Skeletal muscle tissue (tissue), 4 donors: ENCODE results near the gene MAPKAP1. TPM values are rescaled to one million over a fixed set of nuclear protein-coding genes. Genes with fewer than 3 reads are reported as not detected.
"Not testable (repeated sequence)": the region's sequence is repeated elsewhere in the genome, so short reads cannot be mapped to it uniquely, and the experiment has no call there.

ENCODE experiments used
- H3K27ac ChIP-seq: one replicate; pipeline ENCODE4 v1.7.0; 2013; ENCODE audit warnings: mild to moderate bottlenecking, low read depth, low read length, inconsistent platforms
- H3K27me3 ChIP-seq, 3 donors: one replicate each; pipeline ENCODE4 v1.7.0; 2013; ENCODE audit warnings: low read length in 3 of 3; ENCODE audit not compliant: control insufficient read depth in 3 of 3, insufficient read depth in 3 of 3
- H3K36me3 ChIP-seq, 3 donors: one replicate each; pipeline ENCODE4 v1.7.0; 2013; ENCODE audit warnings: low read length in 3 of 3; ENCODE audit not compliant: control insufficient read depth in 3 of 3, insufficient read depth in 3 of 3
- H3K4me1 ChIP-seq, 3 donors: one replicate each; pipeline ENCODE4 v1.7.0; 2013; ENCODE audit warnings: low read length in 3 of 3, mild to moderate bottlenecking in 3 of 3; ENCODE audit not compliant: control insufficient read depth in 3 of 3, insufficient read depth in 3 of 3
- H3K4me3 ChIP-seq, 3 donors: one replicate each; pipeline ENCODE4 v1.7.0; 2013; ENCODE audit warnings: low read length in 3 of 3
- H3K9ac ChIP-seq, 3 donors: one replicate each; pipeline ENCODE4 v1.7.0; 2013; ENCODE audit warnings: low read length in 3 of 3, mild to moderate bottlenecking in 3 of 3, moderate library complexity in 2 of 3, low read depth in 1 of 3
- H3K9me3 ChIP-seq, 3 donors: one replicate each; pipeline ENCODE4 v1.7.0; 2013; ENCODE audit warnings: low read length in 3 of 3; ENCODE audit not compliant: control insufficient read depth in 3 of 3
- total RNA-seq: library from RNA; depleted of rRNA; stranded (reverse); fragments of >200 nt; gene quantifications from one replicate; pipeline ENCODE4 v1.2.3, GENCODE V29; 2014
- donor health status: Osteomylitis.

Gene MAPKAP1
- total RNA-seq, 1 donor from 2014 or later, result 44.9 TPM

DNA sequence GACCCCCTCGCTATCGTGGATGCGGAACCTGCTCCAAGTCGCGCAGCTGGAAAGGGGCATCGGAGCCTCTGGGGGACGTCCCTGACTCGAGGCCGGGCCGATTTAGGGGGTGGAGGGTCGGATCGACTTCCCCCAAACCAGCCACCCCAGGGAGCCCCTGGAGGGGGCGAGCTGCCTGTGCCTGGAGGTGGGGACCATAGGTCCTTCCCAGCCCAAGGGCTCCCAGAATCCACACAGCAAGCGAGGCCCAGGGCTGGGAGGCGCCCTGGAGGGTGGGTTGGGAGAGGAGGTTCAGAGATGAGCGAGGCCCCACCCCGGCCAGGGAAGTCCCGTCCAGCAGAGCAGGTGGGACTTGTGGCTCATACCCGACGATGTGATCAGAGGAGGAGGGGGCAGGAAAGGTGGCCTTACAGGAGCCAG, 297.8 kb downstream of the MAPKAP1 start:
- H3K9me3 ChIP-seq, result no peaks in the 10 kb centered on the region
- H3K4me3 ChIP-seq, result no peak overlapping the region
- no peaks in the 10 kb centered on the region for H3K36me3 ChIP-seq
- peaks cover 0 to 9% (median 4%) of the 10 kb centered on the region in 3 donors for H3K4me1 ChIP-seq
- peaks cover 13 to 35% (median 24%) of the 10 kb centered on the region in 3 donors for H3K27me3 ChIP-seq
- no peak overlapping the region for H3K9ac ChIP-seq
- no peak overlapping the region for H3K27ac ChIP-seq

DNA sequence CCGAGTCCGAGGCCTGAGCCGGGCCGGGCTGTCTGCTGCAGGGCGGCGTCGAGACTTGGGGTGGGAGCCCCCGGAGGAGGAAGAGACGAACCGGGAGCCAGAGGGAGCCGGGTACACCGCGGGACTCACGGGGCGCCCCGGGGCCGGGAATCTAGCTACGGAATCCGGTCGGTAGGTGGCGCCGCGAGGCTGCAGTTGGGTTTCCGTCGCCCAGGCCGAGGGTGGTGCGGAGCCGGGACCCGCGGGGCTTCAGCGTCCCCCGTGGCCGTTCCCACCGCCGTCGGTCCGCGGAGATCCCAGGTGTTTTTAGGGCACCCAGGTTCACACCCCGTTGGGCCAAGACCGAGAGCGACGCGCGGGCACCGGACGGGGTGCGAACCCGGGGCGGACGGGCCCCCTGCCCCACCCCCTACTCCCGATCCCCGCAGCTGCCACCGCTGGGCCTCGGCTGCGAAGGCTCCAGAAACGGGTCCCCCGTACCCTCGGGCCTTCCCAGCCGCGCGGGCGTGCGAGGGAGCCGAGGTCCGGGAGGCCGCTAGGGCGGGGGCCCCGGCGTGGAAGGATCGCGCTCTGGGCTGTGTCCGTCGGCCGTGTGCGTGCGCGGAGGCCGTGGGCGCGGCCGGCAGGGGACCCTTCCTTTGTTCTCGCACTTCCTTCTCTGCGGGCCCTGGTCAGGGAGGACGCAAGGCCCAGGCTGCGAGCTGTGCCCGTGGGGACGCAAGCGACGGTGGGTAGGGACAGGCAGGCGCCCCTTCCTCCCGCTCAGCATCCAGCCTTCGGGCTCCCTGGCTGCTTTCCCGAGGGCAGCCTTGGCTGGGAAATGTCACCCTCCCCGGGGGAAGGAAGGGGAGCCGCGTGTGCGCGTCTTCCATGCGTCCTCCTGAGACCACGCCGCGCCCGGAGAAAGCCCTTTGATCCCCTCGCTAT, 298.8 kb downstream of the MAPKAP1 start:
- Histone ChIP-seq H3K4me3 (peak overlapping the region; percentile 51 to 70 (median 58)), H3K27ac (no peak overlapping the region), H3K36me3 (no peaks in the 10 kb centered on the region), H3K4me1 (peaks cover 0 to 9% (median 4%) of the 10 kb centered on the region in 3 donors), H3K9me3 (no peaks in the 10 kb centered on the region), H3K27me3 (peaks cover 13 to 35% (median 24%) of the 10 kb centered on the region in 3 donors), H3K9ac (peak overlapping the region in 2 of 3 donors; percentile 50 to 60)

DNA sequence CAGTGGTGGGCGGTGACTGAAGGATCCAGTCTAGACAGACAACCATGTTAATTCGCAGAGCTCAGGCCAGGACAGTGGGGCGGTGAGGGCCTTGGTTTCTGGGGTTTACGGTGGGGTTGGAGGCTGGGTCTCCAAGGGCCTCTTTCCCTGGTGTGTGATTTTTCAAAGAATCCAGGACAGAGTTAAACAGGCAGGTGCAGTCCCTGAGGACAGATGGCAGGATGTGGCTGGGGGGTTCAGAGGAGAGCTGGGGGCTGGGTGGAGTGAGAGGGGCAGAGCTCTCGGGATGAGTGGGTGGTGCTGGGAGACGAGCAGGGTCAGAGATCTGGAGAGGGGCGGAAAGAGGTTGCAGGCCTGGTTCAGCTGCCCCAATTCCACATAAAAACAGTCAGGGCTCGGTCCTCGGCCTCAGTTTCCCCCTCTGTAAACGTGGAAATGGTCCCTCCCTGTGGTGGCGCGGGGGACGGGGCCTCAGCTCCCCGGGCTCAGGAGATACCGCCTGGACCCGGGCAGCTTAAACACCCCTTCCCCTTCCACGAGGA, 299.5 kb downstream of the MAPKAP1 start:
- H3K9ac ChIP-seq, result peak overlapping the region in 2 of 3 donors; percentile 50 to 60
- H3K27ac ChIP-seq, result no peak overlapping the region
- H3K36me3 ChIP-seq, result no peaks in the 10 kb centered on the region
- peaks cover 0 to 9% (median 4%) of the 10 kb centered on the region in 3 donors for H3K4me1 ChIP-seq
- peak overlapping the region in 2 of 3 donors; percentile 58 to 70 for H3K4me3 ChIP-seq
- peaks cover 13 to 35% (median 24%) of the 10 kb centered on the region in 3 donors for H3K27me3 ChIP-seq
- H3K9me3 ChIP-seq, result no peaks in the 10 kb centered on the region

DNA sequence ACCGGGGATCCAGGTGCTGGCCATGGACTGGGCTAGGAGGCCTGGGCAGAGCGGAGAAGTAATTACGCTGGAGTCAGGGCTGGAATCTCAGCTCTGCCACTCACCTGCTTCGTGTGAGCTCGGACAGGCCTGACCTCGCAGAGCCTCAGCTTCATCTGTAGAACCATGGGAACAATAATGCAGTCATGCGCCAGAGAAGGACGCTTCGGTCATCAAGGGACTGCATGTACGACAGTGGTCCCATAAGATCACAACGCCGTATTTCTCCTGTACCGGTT, 300.3 kb downstream of the MAPKAP1 start:
- Histone ChIP-seq H3K36me3 (no peaks in the 10 kb centered on the region), H3K9me3 (no peaks in the 10 kb centered on the region), H3K27me3 (peaks cover 13 to 35% (median 23%) of the 10 kb centered on the region in 3 donors), H3K4me3 (no peak overlapping the region), H3K27ac (no peak overlapping the region), H3K9ac (no peak overlapping the region), H3K4me1 (peaks cover 0 to 9% (median 4%) of the 10 kb centered on the region in 3 donors)

DNA sequence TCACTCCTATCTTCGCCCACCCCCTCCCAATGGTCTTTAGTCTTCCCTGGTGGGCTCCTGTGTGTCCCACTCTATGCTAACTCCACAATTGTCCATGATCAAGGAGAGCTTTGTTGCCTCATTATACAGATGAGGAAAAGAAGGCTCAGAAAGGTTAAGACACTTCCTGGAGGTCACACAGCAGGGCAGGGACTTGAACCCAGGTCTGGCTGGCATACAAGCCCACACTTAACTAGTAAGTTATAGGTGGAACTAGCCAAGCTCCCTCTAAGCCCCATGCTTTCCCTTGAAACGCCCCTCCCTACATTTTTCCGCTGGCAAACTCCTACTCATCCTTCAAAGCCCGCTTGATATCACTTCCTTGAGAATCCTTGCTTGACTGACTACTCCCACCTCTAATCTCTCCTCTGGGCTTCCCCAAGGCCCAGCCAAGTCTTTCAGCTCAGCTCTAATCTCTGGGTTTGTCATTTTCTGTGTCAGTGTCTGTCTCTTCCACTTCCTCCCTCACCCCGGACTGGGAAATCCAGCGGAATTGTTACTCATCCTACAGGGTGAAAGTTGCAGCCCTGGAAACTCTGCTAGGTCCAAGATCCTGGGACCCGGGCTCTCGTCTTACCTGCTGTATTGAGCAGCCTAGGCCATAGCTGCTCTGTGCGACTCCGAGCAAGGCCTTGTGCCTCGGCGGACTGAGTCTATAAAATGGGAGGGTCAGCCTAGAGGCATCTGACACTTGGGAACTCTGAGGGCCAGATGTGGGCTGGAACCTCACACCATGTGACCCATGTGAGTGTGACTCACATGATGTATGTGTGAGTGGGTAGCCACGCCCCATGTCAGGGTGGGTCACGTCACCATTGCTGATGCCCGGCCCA, 300.8 kb downstream of the MAPKAP1 start:
- Histone ChIP-seq H3K4me3 (no peak overlapping the region), H3K4me1 (peaks cover 0 to 9% (median 4%) of the 10 kb centered on the region in 3 donors), H3K27ac (no peak overlapping the region), H3K36me3 (no peaks in the 10 kb centered on the region), H3K9me3 (no peaks in the 10 kb centered on the region), H3K27me3 (peaks cover 13 to 34% (median 18%) of the 10 kb centered on the region in 3 donors), H3K9ac (no peak overlapping the region)

DNA sequence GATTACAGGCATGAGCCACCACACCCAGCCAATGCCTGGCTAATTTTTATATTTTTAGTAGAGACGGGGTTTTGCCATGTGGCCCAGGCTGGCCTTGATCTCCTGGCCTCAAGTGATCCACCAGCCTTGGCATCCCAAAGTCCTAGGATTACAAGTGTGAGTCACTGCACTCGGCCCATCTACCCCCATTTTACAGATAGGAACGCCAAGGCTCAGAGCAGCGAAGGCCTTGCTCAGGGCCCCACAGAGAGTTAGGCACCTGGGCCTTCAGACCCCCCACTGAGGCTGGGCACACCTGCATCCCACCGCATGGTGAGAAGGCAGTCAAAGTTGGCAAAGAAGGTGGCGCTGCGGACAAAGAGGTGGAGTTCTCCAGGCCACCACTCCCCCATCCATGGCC, 302.3 kb downstream of the MAPKAP1 start:
- no peaks in the 10 kb centered on the region for H3K9me3 ChIP-seq
- no peak overlapping the region for H3K9ac ChIP-seq
- peaks cover 4 to 23% (median 7%) of the 10 kb centered on the region in 3 donors for H3K27me3 ChIP-seq
- H3K27ac ChIP-seq, result no peak overlapping the region
- H3K4me1 ChIP-seq, result peaks cover 0 to 7% (median 4%) of the 10 kb centered on the region in 3 donors
- H3K4me3 ChIP-seq, result no peak overlapping the region
- no peaks in the 10 kb centered on the region for H3K36me3 ChIP-seq

DNA sequence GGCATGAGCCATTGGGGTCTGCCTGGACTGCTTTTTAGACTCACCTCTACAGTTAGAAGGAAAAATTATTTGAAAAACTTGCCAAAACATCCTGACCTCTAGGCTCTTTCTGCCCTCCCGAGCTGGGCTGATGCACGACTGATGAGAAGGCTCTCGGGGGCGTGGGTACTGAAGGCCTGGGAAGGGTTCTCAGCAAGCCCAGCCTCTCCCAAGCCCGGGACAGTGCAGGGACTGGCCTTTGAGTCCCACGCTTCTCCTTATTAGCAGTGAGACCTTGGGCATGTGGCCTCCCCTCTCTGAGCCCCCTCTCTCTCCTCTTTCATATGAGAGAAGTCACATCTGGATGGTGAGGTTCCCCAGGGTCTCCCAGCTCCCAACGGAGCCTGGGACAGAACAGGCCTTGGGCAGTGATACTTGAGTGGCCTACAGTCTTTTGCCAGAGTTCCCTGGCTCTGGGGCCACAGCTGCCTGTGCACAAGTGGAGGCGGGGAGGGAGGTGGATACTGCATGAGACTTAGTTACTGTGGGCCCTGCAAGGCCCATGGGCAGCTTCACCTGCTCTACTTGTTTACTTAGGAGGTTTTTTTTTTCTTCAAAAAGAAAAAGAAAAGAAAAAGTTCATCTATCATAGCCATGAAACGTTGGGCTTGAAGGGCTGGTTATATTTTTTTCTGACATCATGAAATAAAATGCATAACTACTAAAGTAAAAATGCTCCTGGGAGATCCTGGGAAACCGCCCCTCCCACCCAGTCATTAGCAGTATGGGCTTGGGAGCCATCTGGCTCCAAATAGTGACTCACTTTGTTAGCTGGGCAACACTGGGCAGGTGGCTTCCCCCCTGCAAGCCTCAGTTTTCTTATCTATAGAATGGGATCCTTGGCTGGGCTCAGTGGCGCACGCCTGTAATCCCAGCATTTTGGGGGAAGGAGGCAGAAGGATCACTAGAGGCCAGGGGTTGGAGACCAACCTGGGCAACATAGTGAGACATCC, 306.0 kb downstream of the MAPKAP1 start:
- no peak overlapping the region for H3K27ac ChIP-seq
- no peaks in the 10 kb centered on the region for H3K9me3 ChIP-seq
- H3K36me3 ChIP-seq, result no peaks in the 10 kb centered on the region
- no peaks in the 10 kb centered on the region for H3K4me1 ChIP-seq
- no peak overlapping the region for H3K9ac ChIP-seq
- no peak overlapping the region for H3K4me3 ChIP-seq
- no peaks in the 10 kb centered on the region for H3K27me3 ChIP-seq

DNA sequence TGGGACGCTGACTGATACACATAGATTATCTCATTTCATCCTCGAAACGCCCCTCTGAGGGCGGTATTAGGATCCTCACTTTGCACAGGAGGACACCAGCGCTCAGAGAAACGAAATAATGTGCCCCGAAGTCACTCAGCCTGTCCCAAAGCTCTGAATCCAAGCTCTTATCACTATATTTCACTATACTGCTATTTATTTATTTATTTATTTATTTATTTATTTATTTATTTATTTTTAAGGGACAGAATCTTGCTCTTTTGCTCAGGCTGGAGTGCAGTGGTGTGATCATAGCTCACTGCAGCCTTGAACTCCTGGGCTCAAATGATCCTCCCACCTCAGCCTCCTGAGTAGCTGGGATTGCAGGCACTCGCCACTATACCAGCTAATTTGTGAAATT, 306.8 kb downstream of the MAPKAP1 start:
- H3K4me3 ChIP-seq, H3K9ac ChIP-seq, H3K27me3 ChIP-seq, H3K36me3 ChIP-seq, H3K27ac ChIP-seq, H3K4me1 ChIP-seq, H3K9me3 ChIP-seq: not testable (repeated sequence)

DNA sequence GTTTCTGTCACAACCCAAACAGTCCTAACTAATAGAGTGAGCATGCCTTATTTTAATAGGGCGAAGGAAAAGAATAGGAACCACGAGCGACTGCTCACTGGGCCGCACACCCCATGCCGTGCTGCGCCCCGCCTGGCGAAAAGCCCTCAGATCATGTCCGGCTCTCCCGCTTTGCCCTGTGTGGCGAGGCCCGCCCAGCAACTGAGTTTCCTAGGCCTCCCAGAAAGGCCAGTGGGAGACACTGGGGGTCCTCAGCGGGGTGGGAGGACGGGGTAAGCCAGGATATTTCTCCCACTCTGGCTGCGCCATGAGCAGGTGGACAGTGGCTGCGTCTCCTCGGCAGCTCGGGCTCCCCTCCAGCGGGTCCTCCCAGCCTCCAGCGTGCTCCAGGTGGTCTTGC, 307.3 kb downstream of the MAPKAP1 start:
- Histone ChIP-seq H3K36me3 (no peaks in the 10 kb centered on the region), H3K27ac (no peak overlapping the region)

More for the DNA sequence above, 307.3 kb downstream of the MAPKAP1 start:
- H3K4me3 ChIP-seq, result no peak overlapping the region
- H3K4me1 ChIP-seq, result no peaks in the 10 kb centered on the region
- H3K9ac ChIP-seq, result no peak overlapping the region
- H3K27me3 ChIP-seq, result no peaks in the 10 kb centered on the region
- H3K9me3 ChIP-seq, result no peaks in the 10 kb centered on the region
